Cardiac muscle cell (in vitro differentiated cells and primary cell): ENCODE measurements around the gene DLEU7. TPM values are rescaled to one million over a fixed set of nuclear protein-coding genes. Genes with fewer than 3 reads are reported as not detected.

ENCODE experiments used
- DNase-seq, 2 donors: peaks; one replicate each; pipeline versions ENCODE4 v3.0.0 to v3.0.0-alpha.2; 2010 to 2017; ENCODE audit warnings: low read depth in 1 of 2, low spot score in 1 of 2
- H3K27ac ChIP-seq: fragments of 200-600 bp; sonication (generic); 2 replicates; pipeline ENCODE4 v1.5.1; 2016
- H3K27me3 ChIP-seq: fragments of 200-600 bp; sonication (generic); 2 replicates; pipeline ENCODE4 v1.6.0; 2016; ENCODE audit warnings: control low read depth
- H3K36me3 ChIP-seq: fragments of 200-600 bp; sonication (generic); 2 replicates; pipeline ENCODE4 v1.5.1; 2016; ENCODE audit warnings: control low read depth
- H3K4me1 ChIP-seq: fragments of 200-600 bp; sonication (generic); 2 replicates; pipeline ENCODE4 v1.8.1; 2017; ENCODE audit warnings: low read depth, mild to moderate bottlenecking, mixed run types
- H3K4me3 ChIP-seq: fragments of 200-600 bp; sonication (generic); 2 replicates; pipeline ENCODE4 v1.5.1; 2016; ENCODE audit warnings: mild to moderate bottlenecking
- H3K9me3 ChIP-seq: fragments of 200-600 bp; sonication (generic); 2 replicates; pipeline ENCODE4 v1.5.1; 2017; ENCODE audit warnings: low read depth, mild to moderate bottlenecking, control low read depth
- CTCF ChIP-seq: IDR thresholded peaks from 2 replicates; pipeline ENCODE4 v1.5.1; 2012; ENCODE audit warnings: low read depth, mild to moderate bottlenecking, low read length
- polyA plus RNA-seq: library from polyadenylated mRNA; unstranded; fragments of >200 nt; fragmentation: Nextera tagmentation; extraction: Ambion mirVana; gene quantifications from 2 replicates; pipeline ENCODE4 v1.2.1, GENCODE V29; 2016
- total RNA-seq: library from RNA; depleted of rRNA; stranded (reverse); fragments of >200 nt; gene quantifications from 2 replicates; pipeline ENCODE4 v1.2.3, GENCODE V29; 2016

Gene DLEU7
- total and polyA plus RNA-seq, 2 experiments from 2014 or later, result not detected

- TF ChIP-seq CTCF, result no peak
- H3K36me3 ChIP-seq, result no peaks in the 10 kb centered on the region
- no peaks in the 10 kb centered on the region for H3K9me3 ChIP-seq
- H3K4me1 ChIP-seq, result no peaks in the 10 kb centered on the region
- DNase-seq, result no peak
- no peak overlapping the region for H3K27ac ChIP-seq
- no peak overlapping the region for H3K4me3 ChIP-seq
- peaks cover 54% of the 10 kb centered on the region for H3K27me3 ChIP-seq
Measured at GRCh38 chr13:50844084-50844875, 788 bp upstream of the DLEU7 start.

- TF ChIP-seq CTCF, result no peak
- no peak for DNase-seq
- Histone ChIP-seq H3K36me3 (no peaks in the 10 kb centered on the region), H3K27me3 (peaks cover 58% of the 10 kb centered on the region), H3K4me3 (peak overlapping the region; percentile 31), H3K4me1 (no peaks in the 10 kb centered on the region), H3K9me3 (no peaks in the 10 kb centered on the region), H3K27ac (no peak overlapping the region)
Measured at GRCh38 chr13:50842990-50843256, 569 bp downstream of the DLEU7 start.

- no peak overlapping the region for H3K27ac ChIP-seq
- TF ChIP-seq CTCF, result no peak
- H3K4me1 ChIP-seq, result no peaks in the 10 kb centered on the region
- peaks cover 60% of the 10 kb centered on the region for H3K27me3 ChIP-seq
- H3K36me3 ChIP-seq, result no peaks in the 10 kb centered on the region
- no peaks in the 10 kb centered on the region for H3K9me3 ChIP-seq
- H3K4me3 ChIP-seq, result no peak overlapping the region
- DNase-seq, result no peak
Measured at GRCh38 chr13:50842251-50842989, 1.1 kb downstream of the DLEU7 start.

GRCh38 chr13:50841786-50842185 lies 1.7 kb downstream of the DLEU7 start:
- no peak overlapping the region for H3K4me3 ChIP-seq
- no peak for DNase-seq
- no peaks in the 10 kb centered on the region for H3K36me3 ChIP-seq
- H3K27ac ChIP-seq, result no peak overlapping the region
- no peaks in the 10 kb centered on the region for H3K9me3 ChIP-seq
- no peak for TF ChIP-seq CTCF
- peaks cover 58% of the 10 kb centered on the region for H3K27me3 ChIP-seq
- H3K4me1 ChIP-seq, result no peaks in the 10 kb centered on the region

GRCh38 chr13:50840284-50840683 lies 3.2 kb downstream of the DLEU7 start:
- H3K4me3 ChIP-seq, result no peak overlapping the region
- peaks cover 58% of the 10 kb centered on the region for H3K27me3 ChIP-seq
- H3K36me3 ChIP-seq, result no peaks in the 10 kb centered on the region
- H3K4me1 ChIP-seq, result no peaks in the 10 kb centered on the region
- H3K27ac ChIP-seq, result no peak overlapping the region
- H3K9me3 ChIP-seq, result no peaks in the 10 kb centered on the region
- TF ChIP-seq CTCF, result no peak
- no peak for DNase-seq
